ENCODE results near the gene AKR1C2. TPM values are rescaled to one million over a fixed set of nuclear protein-coding genes. Genes with fewer than 3 reads are reported as not detected.
"Not testable (repeated sequence)": the region's sequence is repeated elsewhere in the genome, so short reads cannot be mapped to it uniquely, and the experiment has no call there.

The AKR1C2 gene
- polyA plus RNA-seq, 1 donor from 2014 or later, result 170 TPM

- TF ChIP-seq EZH2 (IDR thresholded peaks at IDR 0.05; ENCODE audit: borderline replicate concordance, insufficient read depth, low read length, poor library complexity, severe bottlenecking) (no peak), TAF1 (IDR thresholded peaks at IDR 0.05; ENCODE audit: low read depth) (no peak), MXI1 (conservative IDR thresholded peaks at IDR 0.05; ENCODE audit: poor library complexity, severe bottlenecking) (no peak), REST (IDR thresholded peaks at IDR 0.05; ENCODE audit: borderline replicate concordance) (no peak), POLR2AphosphoS5 (IDR thresholded peaks at IDR 0.05) (no peak), SMC3 (conservative IDR thresholded peaks at IDR 0.05; ENCODE audit: poor library complexity) (no peak), RAD21 (conservative IDR thresholded peaks at IDR 0.05) (no peak), EP300 (conservative IDR thresholded peaks at IDR 0.05; ENCODE audit: poor library complexity, severe bottlenecking) (no peak)
- TF ChIP-seq, protein P1, sequence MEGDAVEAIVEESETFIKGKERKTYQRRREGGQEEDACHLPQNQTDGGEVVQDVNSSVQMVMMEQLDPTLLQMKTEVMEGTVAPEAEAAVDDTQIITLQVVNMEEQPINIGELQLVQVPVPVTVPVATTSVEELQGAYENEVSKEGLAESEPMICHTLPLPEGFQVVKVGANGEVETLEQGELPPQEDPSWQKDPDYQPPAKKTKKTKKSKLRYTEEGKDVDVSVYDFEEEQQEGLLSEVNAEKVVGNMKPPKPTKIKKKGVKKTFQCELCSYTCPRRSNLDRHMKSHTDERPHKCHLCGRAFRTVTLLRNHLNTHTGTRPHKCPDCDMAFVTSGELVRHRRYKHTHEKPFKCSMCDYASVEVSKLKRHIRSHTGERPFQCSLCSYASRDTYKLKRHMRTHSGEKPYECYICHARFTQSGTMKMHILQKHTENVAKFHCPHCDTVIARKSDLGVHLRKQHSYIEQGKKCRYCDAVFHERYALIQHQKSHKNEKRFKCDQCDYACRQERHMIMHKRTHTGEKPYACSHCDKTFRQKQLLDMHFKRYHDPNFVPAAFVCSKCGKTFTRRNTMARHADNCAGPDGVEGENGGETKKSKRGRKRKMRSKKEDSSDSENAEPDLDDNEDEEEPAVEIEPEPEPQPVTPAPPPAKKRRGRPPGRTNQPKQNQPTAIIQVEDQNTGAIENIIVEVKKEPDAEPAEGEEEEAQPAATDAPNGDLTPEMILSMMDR (IDR thresholded peaks at IDR 0.05; ENCODE audit: poor library complexity, severe bottlenecking), result no peak
- H3K9me3 ChIP-seq (ENCODE audit: low read length), result no peaks in the 10 kb centered on the region
- H3K9me2 ChIP-seq (ENCODE audit: insufficient read depth, low read length), result no peaks in the 10 kb centered on the region
- H4K20me1 ChIP-seq (ENCODE audit: insufficient read depth), result no peaks in the 10 kb centered on the region
- no peaks in the 10 kb centered on the region for H3F3A ChIP-seq (ENCODE audit: insufficient read depth, low read length, poor library complexity, severe bottlenecking)
- H3K9ac ChIP-seq (ENCODE audit: low read length), result no peak overlapping the region
- no peak overlapping the region for H2AFZ ChIP-seq (ENCODE audit: low read depth, low read length)
- no peaks in the 10 kb centered on the region for H3K27me3 ChIP-seq (ENCODE audit: insufficient read depth, low read depth, low read length)
- no peak overlapping the region for H3K4me3 ChIP-seq (ENCODE audit: low read length)
- no peaks in the 10 kb centered on the region for H3K79me2 ChIP-seq (replicated peaks; ENCODE audit: insufficient read depth, low read length)
- H3K36me3 ChIP-seq (ENCODE audit: insufficient read depth, low read length), result no peaks in the 10 kb centered on the region
- H3K4me2 ChIP-seq (ENCODE audit: low read length), result no peak overlapping the region
- H3K27ac ChIP-seq (ENCODE audit: low read length), result no peak overlapping the region
These were observed 9.7 kb upstream of the AKR1C2 start for GRCh38 chr10:5013385-5013784.

GRCh38 chr10:5012595-5012994 lies 8.9 kb upstream of the AKR1C2 start:
- Histone ChIP-seq H3K4me3 (ENCODE audit: low read length) (no peak overlapping the region), H4K20me1 (ENCODE audit: insufficient read depth) (no peaks in the 10 kb centered on the region), H2AFZ (ENCODE audit: low read depth, low read length) (no peak overlapping the region), H3F3A (ENCODE audit: insufficient read depth, low read length, poor library complexity, severe bottlenecking) (no peaks in the 10 kb centered on the region), H3K4me2 (ENCODE audit: low read length) (no peak overlapping the region), H3K9me3 (ENCODE audit: low read length) (no peaks in the 10 kb centered on the region), H3K79me2 (replicated peaks; ENCODE audit: insufficient read depth, low read length) (no peaks in the 10 kb centered on the region), H3K9me2 (ENCODE audit: insufficient read depth, low read length) (no peaks in the 10 kb centered on the region), H3K36me3 (ENCODE audit: insufficient read depth, low read length) (no peaks in the 10 kb centered on the region), H3K27ac (ENCODE audit: low read length) (no peak overlapping the region), H3K9ac (ENCODE audit: low read length) (no peak overlapping the region), H3K27me3 (ENCODE audit: insufficient read depth, low read depth, low read length) (no peaks in the 10 kb centered on the region)
- TF ChIP-seq POLR2AphosphoS5 (IDR thresholded peaks at IDR 0.05) (no peak), EP300 (conservative IDR thresholded peaks at IDR 0.05; ENCODE audit: poor library complexity, severe bottlenecking) (no peak), TAF1 (IDR thresholded peaks at IDR 0.05; ENCODE audit: low read depth) (no peak), EZH2 (IDR thresholded peaks at IDR 0.05; ENCODE audit: borderline replicate concordance, insufficient read depth, low read length, poor library complexity, severe bottlenecking) (no peak), SMC3 (conservative IDR thresholded peaks at IDR 0.05; ENCODE audit: poor library complexity) (no peak), REST (IDR thresholded peaks at IDR 0.05; ENCODE audit: borderline replicate concordance) (no peak), RAD21 (conservative IDR thresholded peaks at IDR 0.05) (no peak), MXI1 (conservative IDR thresholded peaks at IDR 0.05; ENCODE audit: poor library complexity, severe bottlenecking) (no peak)
- TF ChIP-seq, protein P1 (IDR thresholded peaks at IDR 0.05; ENCODE audit: poor library complexity, severe bottlenecking), result no peak

DNA sequence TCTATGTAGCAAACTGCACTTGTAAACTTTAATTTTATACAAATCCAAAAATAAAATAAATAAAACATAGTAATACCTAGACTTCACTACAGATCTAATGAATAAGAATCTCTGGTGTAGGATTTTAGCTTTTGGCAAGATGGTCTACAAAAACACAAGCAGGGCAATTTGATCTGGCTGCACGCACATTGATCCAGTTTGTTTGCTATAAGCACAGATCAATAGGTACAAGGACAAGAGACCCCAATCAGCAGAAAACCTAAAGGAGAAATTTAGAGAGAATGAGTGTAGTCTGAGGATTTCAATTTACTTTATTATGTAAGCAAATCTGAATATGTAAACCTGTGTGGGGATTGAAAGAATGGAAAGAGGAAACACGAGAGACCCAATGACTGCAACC lies 7.7 kb upstream of the AKR1C2 start:
- not testable (repeated sequence) for H3F3A ChIP-seq (ENCODE audit: insufficient read depth, low read length, poor library complexity, severe bottlenecking); H3K27me3 ChIP-seq (ENCODE audit: insufficient read depth, low read depth, low read length); H4K20me1 ChIP-seq (ENCODE audit: insufficient read depth); H3K9me3 ChIP-seq (ENCODE audit: low read length); H3K9ac ChIP-seq (ENCODE audit: low read length); H3K36me3 ChIP-seq (ENCODE audit: insufficient read depth, low read length); H3K79me2 ChIP-seq (replicated peaks; ENCODE audit: insufficient read depth, low read length); H3K4me3 ChIP-seq (ENCODE audit: low read length); H2AFZ ChIP-seq (ENCODE audit: low read depth, low read length); H3K4me2 ChIP-seq (ENCODE audit: low read length); H3K27ac ChIP-seq (ENCODE audit: low read length); H3K9me2 ChIP-seq (ENCODE audit: insufficient read depth, low read length)

Measured in neural cell (in vitro differentiated cells).